Natural killer cell (primary cell): ENCODE results near the gene HEATR5B. TPM values are rescaled to one million over a fixed set of nuclear protein-coding genes. Genes with fewer than 3 reads are reported as not detected.

Experiments used
- ATAC-seq, 3 donors: fragments of 150-1000 bp in 2 of 3; fragments of 200-7000 bp in 1 of 3; cut with Tn5 transposase; 1 replicate in 1 of 3; 2 replicates in 2 of 3; pipeline ENCODE4 v1.10.0; 2021; ENCODE audit warnings: mild to moderate bottlenecking in 2 of 3, moderate library complexity in 2 of 3
- DNase-seq, 2 donors: peaks; one replicate each; pipeline versions ENCODE4 v3.0.0 to v3.0.0-alpha.2; 2013 to 2021; ENCODE audit warnings: mixed read lengths in 1 of 2
- H3K27ac ChIP-seq: one replicate; pipeline ENCODE4 v1.5.1; 2013; ENCODE audit warnings: mild to moderate bottlenecking, low read length
- H3K27me3 ChIP-seq: one replicate; pipeline ENCODE4 v1.6.1; 2013; ENCODE audit warnings: low read length; ENCODE audit not compliant: control insufficient read depth, insufficient read depth
- H3K36me3 ChIP-seq: one replicate; pipeline ENCODE4 v1.6.1; 2013; ENCODE audit warnings: low read length; ENCODE audit not compliant: control insufficient read depth, insufficient read depth
- H3K4me1 ChIP-seq: one replicate; pipeline ENCODE4 v1.6.1; 2013; ENCODE audit warnings: low read length; ENCODE audit not compliant: control insufficient read depth, insufficient read depth
- H3K4me3 ChIP-seq: one replicate; pipeline ENCODE4 v1.5.1; 2013; ENCODE audit warnings: low read length
- H3K9me3 ChIP-seq: one replicate; pipeline ENCODE4 v1.6.1; 2013; ENCODE audit warnings: low read length; ENCODE audit not compliant: control insufficient read depth, insufficient read depth
- H3K27ac Mint-ChIP-seq, 2 donors: one replicate each; pipeline ENCODE4 v1.8.0; 2022; ENCODE audit warnings: mild to moderate bottlenecking in 2 of 2, mixed read lengths in 2 of 2, moderate library complexity in 1 of 2
- H3K27me3 Mint-ChIP-seq, 2 donors: one replicate each; pipeline ENCODE4 v1.8.0; 2022; ENCODE audit warnings: low read depth in 2 of 2, mixed read lengths in 2 of 2
- H3K36me3 Mint-ChIP-seq: one replicate; pipeline ENCODE4 v1.8.0; 2022; ENCODE audit warnings: mixed read lengths
- H3K4me1 Mint-ChIP-seq, 2 donors: one replicate each; pipeline ENCODE4 v1.8.0; 2022; ENCODE audit warnings: mixed read lengths in 2 of 2
- H3K4me3 Mint-ChIP-seq: one replicate; pipeline ENCODE4 v1.8.0; 2022; ENCODE audit warnings: mild to moderate bottlenecking, moderate library complexity, mixed read lengths
- H3K9me3 Mint-ChIP-seq, 2 donors: one replicate each; pipeline ENCODE4 v1.8.0; 2022; ENCODE audit warnings: mixed read lengths in 2 of 2
- CTCF ChIP-seq: fragments of 200-600 bp; IDR thresholded peaks from one replicate; pipeline ENCODE4 v1.8.0; 2022; ENCODE audit warnings: antibody characterized with exemption
- WGBS: methylation state at CpG from one replicate; pipeline ENCODE4 v1.1.7; 2013; ENCODE audit warnings: missing lambda C conversion rate; ENCODE audit not compliant: insufficient coverage; 5-methylcytosine and 5-hydroxymethylcytosine counted together
- intact Hi-C: fragments of 100-400 bp; cut with micrococcal nuclease; formaldehyde crosslinking; loops from one replicate; pipeline ENCODE4 v1.14.2; 2022
- total RNA-seq, 4 donors: library from RNA; stranded (reverse); fragments of 120-200 nt in 1 of 4; gene quantifications; one replicate each; pipeline versions ENCODE4 v1.2.3 to v1.2.4, GENCODE V29; 2013 to 2022

The HEATR5B gene
- total RNA-seq, 3 donors from 2014 or later (not counting 1 experiment from before 2014, with no cell fraction given): 31.1 to 53.9 (median 39.9) TPM

DNA sequence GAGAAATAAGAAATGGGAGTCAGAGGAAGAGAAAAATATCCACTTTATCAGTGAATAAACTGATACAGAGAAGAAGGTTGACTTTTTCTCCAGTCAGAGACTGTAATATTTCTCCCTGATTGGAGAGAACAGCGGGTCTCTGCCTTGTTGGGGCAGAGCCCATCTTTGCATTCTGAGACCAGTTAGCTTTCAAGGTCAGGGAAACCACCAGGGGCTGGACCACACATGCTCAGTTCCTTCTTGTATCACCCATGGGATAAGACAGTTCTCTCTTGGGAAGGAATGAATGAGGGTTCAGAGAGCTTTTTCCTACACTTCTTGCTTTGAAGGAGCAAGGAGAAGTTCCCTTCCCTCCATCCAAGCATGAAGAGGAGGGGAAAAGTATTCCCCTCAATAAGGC, 12.4 kb upstream of the HEATR5B start:
- Mint-ChIP-seq H3K4me1 (peaks cover 0 to 4% of the 10 kb centered on the region in 2 donors), H3K27me3 (no peaks in the 10 kb centered on the region), H3K4me3 (no peak overlapping the region), H3K9me3 (no peaks in the 10 kb centered on the region), H3K36me3 (peaks cover 20% of the 10 kb centered on the region), H3K27ac (peak overlapping the region in 1 of 2 donors; percentile 63)
- Histone ChIP-seq H3K4me1 (no peaks in the 10 kb centered on the region), H3K27me3 (no peaks in the 10 kb centered on the region), H3K4me3 (no peak overlapping the region), H3K27ac (no peak overlapping the region), H3K9me3 (no peaks in the 10 kb centered on the region), H3K36me3 (peaks cover 76% of the 10 kb centered on the region)
- intact Hi-C loops: no loop called here
- WGBS: 89% methylated on average over 1 of the region's 1 CpG
- DNase-seq (no peak), ATAC-seq (no peak)
- TF ChIP-seq CTCF: no peak

DNA sequence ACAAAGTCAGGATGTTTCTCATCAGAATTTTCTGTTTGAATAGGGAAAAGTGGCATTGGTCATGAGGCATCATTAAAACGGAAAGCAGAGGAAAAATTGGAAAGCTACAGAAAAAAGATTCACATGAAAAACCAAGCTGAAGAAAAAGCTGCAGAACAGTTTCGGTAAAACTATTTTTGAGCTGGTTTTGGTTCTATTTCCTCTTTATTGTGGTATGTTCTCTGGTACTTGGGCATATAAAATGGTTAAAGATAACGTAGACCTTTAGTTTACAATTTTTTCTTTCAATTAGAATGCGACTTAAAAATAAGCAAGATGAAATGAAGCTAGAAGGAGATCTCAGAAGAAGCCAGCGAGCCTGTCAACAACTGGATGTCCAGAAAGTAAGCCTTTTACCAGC, 7.7 kb upstream of the HEATR5B start:
- intact Hi-C loops: no loop called here
- no peaks in the 10 kb centered on the region for H3K27me3 Mint-ChIP-seq
- no peak for DNase-seq
- H3K9me3 Mint-ChIP-seq: no peaks in the 10 kb centered on the region
- 61% methylated on average over 4 of the region's 5 CpGs for WGBS
- ATAC-seq: no peak
- H3K27ac ChIP-seq: no peak overlapping the region
- peaks cover 69% of the 10 kb centered on the region for H3K36me3 ChIP-seq
- H3K4me3 ChIP-seq: no peak overlapping the region
- no peak for TF ChIP-seq CTCF
- no peaks in the 10 kb centered on the region for H3K4me1 ChIP-seq
- H3K27ac Mint-ChIP-seq: no peak overlapping the region
- no peak overlapping the region for H3K4me3 Mint-ChIP-seq
- peaks cover 11 to 17% of the 10 kb centered on the region in 2 donors for H3K4me1 Mint-ChIP-seq
- no peaks in the 10 kb centered on the region for H3K27me3 ChIP-seq
- no peaks in the 10 kb centered on the region for H3K9me3 ChIP-seq
- H3K36me3 Mint-ChIP-seq: peaks cover 15% of the 10 kb centered on the region

DNA sequence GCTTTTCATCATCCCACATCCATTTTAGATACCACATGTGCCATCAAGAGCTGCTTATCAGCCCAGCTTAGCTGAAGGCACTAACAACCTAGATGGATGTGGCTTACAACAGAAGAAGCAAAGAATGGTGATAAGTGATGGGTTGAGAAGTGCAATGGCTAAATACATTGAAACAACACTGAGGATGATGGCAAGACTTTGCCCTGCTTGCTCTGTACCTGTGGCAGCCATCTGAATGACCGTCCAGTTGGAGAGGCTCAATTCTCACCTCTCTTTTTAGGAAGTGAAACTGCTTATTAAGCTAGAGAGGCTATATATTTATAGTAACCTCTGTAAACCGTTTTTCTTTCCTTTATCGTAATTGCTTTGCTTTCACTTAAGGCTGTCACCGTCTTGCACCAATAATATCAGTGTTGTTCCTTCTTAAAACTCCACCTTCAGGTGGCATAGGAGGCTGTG, 5.9 kb upstream of the HEATR5B start:
- Histone ChIP-seq H3K27me3 (no peaks in the 10 kb centered on the region), H3K4me1 (peaks cover 5% of the 10 kb centered on the region), H3K9me3 (no peaks in the 10 kb centered on the region), H3K36me3 (peaks cover 51% of the 10 kb centered on the region), H3K4me3 (no peak overlapping the region), H3K27ac (no peak overlapping the region)
- Mint-ChIP-seq H3K9me3 (no peaks in the 10 kb centered on the region), H3K4me3 (no peak overlapping the region), H3K27ac (peak overlapping the region in 1 of 2 donors; percentile 37), H3K27me3 (no peaks in the 10 kb centered on the region), H3K36me3 (peaks cover 6% of the 10 kb centered on the region), H3K4me1 (peaks cover 13 to 17% of the 10 kb centered on the region in 2 donors)
- ATAC-seq: no peak
- DNase-seq: no peak
- no CpG with 5 or more reads among the region's 4 CpGs for WGBS
- intact Hi-C loops: no loop called here
- no peak for TF ChIP-seq CTCF

DNA sequence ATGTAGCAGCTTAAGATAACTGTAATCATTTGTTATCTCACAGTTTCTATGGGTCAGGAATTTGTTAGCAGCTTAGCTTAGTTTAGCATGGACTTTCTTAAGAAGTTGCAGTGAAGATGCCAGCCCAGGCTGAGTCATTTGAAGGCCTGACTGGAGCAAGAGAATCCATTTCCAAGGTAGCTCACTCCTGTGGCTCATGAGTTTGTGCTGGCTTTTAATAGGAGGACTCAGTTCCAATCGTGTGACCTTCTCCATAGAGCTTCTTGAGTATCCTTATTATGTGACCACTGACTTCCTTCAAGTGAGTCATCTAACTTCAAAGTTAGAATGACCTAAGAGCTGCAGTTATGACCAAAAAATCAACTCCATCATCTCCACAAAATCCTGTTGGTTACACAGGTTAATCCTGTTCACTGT, 1.6 kb upstream of the HEATR5B start:
- Mint-ChIP-seq H3K9me3 (no peaks in the 10 kb centered on the region), H3K27me3 (no peaks in the 10 kb centered on the region), H3K27ac (no peak overlapping the region), H3K36me3 (peaks cover 6% of the 10 kb centered on the region), H3K4me3 (peak overlapping the region; percentile 45), H3K4me1 (peaks cover 24 to 28% of the 10 kb centered on the region in 2 donors)
- Histone ChIP-seq H3K4me1 (peaks cover 22% of the 10 kb centered on the region), H3K4me3 (no peak overlapping the region), H3K9me3 (no peaks in the 10 kb centered on the region), H3K36me3 (peaks cover 28% of the 10 kb centered on the region), H3K27me3 (no peaks in the 10 kb centered on the region), H3K27ac (no peak overlapping the region)
- ATAC-seq: no peak
- no peak for TF ChIP-seq CTCF
- DNase-seq: no peak
- WGBS: 71% methylated on average over 1 of the region's 1 CpG
- intact Hi-C loops: loop anchor here (10.0 kb wide), 2 partner anchors 149 to 281 kb away; partner anchors contain the start of genes CEBPZ and NDUFAF7
